H1 (cell line): ENCODE measurements around the gene TMEM108. TPM values are rescaled to one million over a fixed set of nuclear protein-coding genes. Genes with fewer than 3 reads are reported as not detected.

ENCODE experiments used
- CHD7 ChIP-seq: fragments of 300-600 bp; sonication (generic); IDR thresholded peaks from 2 replicates; pipeline ENCODE4 v1.7.1; 2012; ENCODE audit warnings: low read length, moderate library complexity, mild to moderate bottlenecking, inconsistent platforms; ENCODE audit not compliant: insufficient replicate concordance
- polyA plus RNA-seq, 7 experiments: library from polyadenylated mRNA; depleted of rRNA in 3 of 7; stranded (reverse) in 5 of 7; unstranded in 2 of 7; fragments of >200 nt in 5 of 7; fragments of 200-250 nt in 2 of 7; gene quantifications; 1 replicate in 5 of 7; 2 replicates in 1 of 7; 4 replicates in 1 of 7; pipeline versions ENCODE4 v1.2.1 to v1.2.3, GENCODE V29; 2011 to 2013; ENCODE audit warnings: missing spikeins in 2 of 7, mixed read lengths in 2 of 7
- total RNA-seq: library from RNA; stranded (reverse); fragmentation: NEBNext Ultra II Directional; extraction: Animal tissue kit (Norgen Biotek cat#: 25700); gene quantifications from 2 replicates; pipeline ENCODE4 v1.2.1, GENCODE V29; 2021

Gene TMEM108
- total and polyA plus RNA-seq, 2 of the 8 experiments (the other 6 are each of a cell fraction or from before 2014, with no cell fraction given) = 14.3 to 16.2 TPM

GRCh38 chr3:133167340-133168024 lies 129.3 kb downstream of the TMEM108 start (continued):
- TF ChIP-seq CHD7 = no peak
